Keratinocyte (primary cell): ENCODE results near the gene STX19. TPM values are rescaled to one million over a fixed set of nuclear protein-coding genes. Genes with fewer than 3 reads are reported as not detected.

ENCODE experiments used
- DNase-seq: peaks from one replicate; pipeline ENCODE4 v3.0.0-alpha.2; 2011; ENCODE audit warnings: low read depth, missing footprints, low spot score
- FAIRE-seq: peaks from 2 replicates; lab custom pipeline; 2011; peaks lifted over from hg19 to GRCh38; lab: Jason Lieb, UNC
- H2AFZ ChIP-seq: 2 replicates; pipeline ENCODE4 v1.6.0; 2012; ENCODE audit warnings: low read length, control low read depth, inconsistent platforms; ENCODE audit not compliant: control insufficient read depth
- H3K27ac ChIP-seq: 2 replicates; pipeline ENCODE4 v1.5.1; 2011; ENCODE audit warnings: low read length; ENCODE audit not compliant: control insufficient read depth, insufficient read depth
- H3K27me3 ChIP-seq: 3 replicates; pipeline ENCODE4 v1.6.0; 2011; ENCODE audit warnings: low read length; ENCODE audit not compliant: control insufficient read depth, insufficient read depth; ENCODE audit errors: extremely low read depth
- H3K36me3 ChIP-seq, 2 experiments: 2 replicates in 1 of 2; 3 replicates in 1 of 2; pipeline ENCODE4 v1.5.1; 2011; ENCODE audit warnings: low read length in 2 of 2, mild to moderate bottlenecking in 1 of 2; ENCODE audit not compliant: control insufficient read depth in 2 of 2, insufficient read depth in 2 of 2; ENCODE audit errors: extremely low read depth in 1 of 2
- H3K4me1 ChIP-seq: 3 replicates; pipeline ENCODE4 v1.5.1; 2011; ENCODE audit warnings: low read length; ENCODE audit not compliant: control insufficient read depth, insufficient read depth; ENCODE audit errors: extremely low read depth
- H3K4me2 ChIP-seq: 3 replicates; pipeline ENCODE4 v1.6.0; 2011; ENCODE audit warnings: low read depth, low read length; ENCODE audit not compliant: control insufficient read depth, insufficient read depth; ENCODE audit errors: extremely low read depth
- H3K4me3 ChIP-seq, 3 experiments: fragments of 200-600 bp in 1 of 3; sonication (generic) in 1 of 3; 2 replicates in 2 of 3; 3 replicates in 1 of 3; pipeline ENCODE4 v1.5.1; 2011 to 2016; ENCODE audit warnings: low read length in 3 of 3, mild to moderate bottlenecking in 3 of 3, control low read depth in 2 of 3, inconsistent platforms in 1 of 3, low read depth in 1 of 3, mixed read lengths in 1 of 3, mixed run types in 1 of 3, moderate library complexity in 1 of 3; ENCODE audit not compliant: control insufficient read depth in 2 of 3, insufficient read depth in 2 of 3; ENCODE audit errors: extremely low read depth in 1 of 3
- H3K79me2 ChIP-seq: 2 replicates; pipeline ENCODE4 v1.6.0; 2012; ENCODE audit warnings: low read length; ENCODE audit not compliant: control insufficient read depth, insufficient read depth
- H3K9ac ChIP-seq: 3 replicates; pipeline ENCODE4 v1.6.0; 2011; ENCODE audit warnings: low read length; ENCODE audit not compliant: control insufficient read depth, insufficient read depth; ENCODE audit errors: extremely low read depth
- H3K9me1 ChIP-seq: 3 replicates; pipeline ENCODE4 v1.6.0; 2011; ENCODE audit warnings: low read length; ENCODE audit not compliant: control insufficient read depth, insufficient read depth; ENCODE audit errors: extremely low read depth
- H3K9me3 ChIP-seq: 2 replicates; pipeline ENCODE4 v1.5.1; 2012; ENCODE audit warnings: low read depth, low read length; ENCODE audit not compliant: control insufficient read depth
- H4K20me1 ChIP-seq: 3 replicates; pipeline ENCODE4 v1.6.0; 2011; ENCODE audit warnings: low read length; ENCODE audit not compliant: control insufficient read depth, insufficient read depth; ENCODE audit errors: extremely low read depth
- EZH2 ChIP-seq: IDR thresholded peaks from one replicate; pipeline ENCODE4 v1.6.1; 2012; ENCODE audit warnings: inconsistent platforms, mild to moderate bottlenecking, low read length, moderate library complexity
- dilution Hi-C: fragments of 300-500 bp; cut with MboI; formaldehyde crosslinking; loops from one replicate; pipeline ENCODE4 v1.7.0; 2020; ENCODE audit warnings: low sequenced_read_pairs; ENCODE audit not compliant: extremely low pct_ligation_motif_present
- polyA plus RNA-seq, 5 experiments: library from polyadenylated mRNA; depleted of rRNA in 3 of 5; stranded (reverse) in 3 of 5; stranded (forward) in 1 of 5; unstranded in 1 of 5; fragments of >200 nt; gene quantifications; 1 replicate in 1 of 5; 2 replicates in 3 of 5; 3 replicates in 1 of 5; pipeline versions ENCODE4 v1.2.1 to v1.2.3, GENCODE V29; 2011 to 2012; ENCODE audit warnings: missing spikeins in 2 of 5, low read depth in 1 of 5, low replicate concordance in 1 of 5
- TF ChIP-seq, protein P1 (sequence below), 3 experiments: IDR thresholded peaks in 1 of 3; conservative IDR thresholded peaks in 1 of 3; optimal IDR thresholded peaks in 1 of 3; 2 replicates in 2 of 3; 3 replicates in 1 of 3; pipeline versions ENCODE3 to v1.5.1; 2011; ENCODE audit warnings: low read length in 3 of 3, mild to moderate bottlenecking in 3 of 3, moderate library complexity in 2 of 3, control low read depth in 1 of 3, inconsistent platforms in 1 of 3; ENCODE audit not compliant: insufficient read depth in 2 of 3; ENCODE audit errors: extremely low read depth in 1 of 3

The STX19 gene
- polyA plus RNA-seq, 1 donor (not counting 4 experiments of a cell fraction or from before 2014, with no cell fraction given): 0.30 TPM

DNA sequence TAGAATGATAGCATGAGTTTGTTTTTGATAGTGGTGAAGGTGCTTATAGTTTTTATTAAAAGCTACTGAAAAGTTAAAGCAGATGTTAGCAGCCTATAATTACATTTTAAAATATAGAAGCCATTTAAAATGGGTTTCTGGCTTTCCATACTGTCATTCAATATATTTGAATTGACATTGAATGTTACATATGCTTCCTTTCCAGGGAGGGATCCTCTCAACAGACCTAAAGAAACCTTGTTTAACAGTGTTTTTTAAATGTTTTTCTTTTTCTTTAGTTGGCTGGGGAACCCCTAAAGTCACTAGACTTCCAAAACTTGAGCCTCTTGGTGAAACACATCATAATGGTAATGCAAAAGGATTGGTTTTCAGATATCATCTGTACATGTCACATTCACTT is 22.1 kb upstream of the STX19 start:
- TF ChIP-seq, protein P1, sequence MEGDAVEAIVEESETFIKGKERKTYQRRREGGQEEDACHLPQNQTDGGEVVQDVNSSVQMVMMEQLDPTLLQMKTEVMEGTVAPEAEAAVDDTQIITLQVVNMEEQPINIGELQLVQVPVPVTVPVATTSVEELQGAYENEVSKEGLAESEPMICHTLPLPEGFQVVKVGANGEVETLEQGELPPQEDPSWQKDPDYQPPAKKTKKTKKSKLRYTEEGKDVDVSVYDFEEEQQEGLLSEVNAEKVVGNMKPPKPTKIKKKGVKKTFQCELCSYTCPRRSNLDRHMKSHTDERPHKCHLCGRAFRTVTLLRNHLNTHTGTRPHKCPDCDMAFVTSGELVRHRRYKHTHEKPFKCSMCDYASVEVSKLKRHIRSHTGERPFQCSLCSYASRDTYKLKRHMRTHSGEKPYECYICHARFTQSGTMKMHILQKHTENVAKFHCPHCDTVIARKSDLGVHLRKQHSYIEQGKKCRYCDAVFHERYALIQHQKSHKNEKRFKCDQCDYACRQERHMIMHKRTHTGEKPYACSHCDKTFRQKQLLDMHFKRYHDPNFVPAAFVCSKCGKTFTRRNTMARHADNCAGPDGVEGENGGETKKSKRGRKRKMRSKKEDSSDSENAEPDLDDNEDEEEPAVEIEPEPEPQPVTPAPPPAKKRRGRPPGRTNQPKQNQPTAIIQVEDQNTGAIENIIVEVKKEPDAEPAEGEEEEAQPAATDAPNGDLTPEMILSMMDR (optimal IDR thresholded peaks at IDR 0.05 in 1 of 3, IDR thresholded peaks at IDR 0.05 in 1 of 3, conservative IDR thresholded peaks at IDR 0.05 in 1 of 3; ENCODE audit: extremely low read depth in 1 of 3, insufficient read depth in 2 of 3, low read length in 3 of 3): no peak
- TF ChIP-seq EZH2: no peak
- no peaks in the 10 kb centered on the region for H3K9me3 ChIP-seq
- dilution Hi-C loops: no loop called here
- no peak for DNase-seq
- H3K36me3 ChIP-seq: no peaks in the 10 kb centered on the region
- H3K79me2 ChIP-seq: no peaks in the 10 kb centered on the region
- no peaks in the 10 kb centered on the region for H4K20me1 ChIP-seq
- H3K9ac ChIP-seq: no peak overlapping the region
- H3K27ac ChIP-seq: no peak overlapping the region
- no peak overlapping the region for H3K4me2 ChIP-seq
- H3K4me1 ChIP-seq: no peaks in the 10 kb centered on the region
- FAIRE-seq: no peak
- no peaks in the 10 kb centered on the region for H3K9me1 ChIP-seq
- no peaks in the 10 kb centered on the region for H3K27me3 ChIP-seq
- H3K4me3 ChIP-seq: no peak overlapping the region
- H2AFZ ChIP-seq: no peak overlapping the region

DNA sequence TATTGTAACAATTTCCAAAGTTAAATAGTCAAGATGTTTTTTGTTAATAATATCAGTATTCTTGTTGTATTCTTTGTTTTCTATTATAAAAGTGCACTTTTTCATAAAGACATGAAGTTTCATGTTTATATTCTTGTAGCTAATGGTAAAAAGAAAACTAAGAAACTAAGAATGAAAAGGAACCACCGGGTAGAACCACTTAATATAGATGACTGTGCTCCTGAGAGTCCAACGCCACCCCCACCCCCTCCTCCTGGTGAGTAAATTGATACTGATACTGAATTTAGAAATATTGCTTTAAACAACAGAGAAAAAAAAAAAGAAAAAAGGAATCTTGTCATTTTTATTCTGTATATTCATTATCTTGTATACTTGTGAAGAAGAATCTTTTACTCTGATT is 20.9 kb upstream of the STX19 start:
- no peak for DNase-seq
- Histone ChIP-seq H4K20me1 (no peaks in the 10 kb centered on the region), H3K9me3 (no peaks in the 10 kb centered on the region), H3K27ac (no peak overlapping the region), H2AFZ (no peak overlapping the region), H3K9me1 (no peaks in the 10 kb centered on the region), H3K9ac (no peak overlapping the region), H3K4me2 (no peak overlapping the region), H3K36me3 (no peaks in the 10 kb centered on the region), H3K79me2 (no peaks in the 10 kb centered on the region), H3K4me3 (no peak overlapping the region), H3K27me3 (no peaks in the 10 kb centered on the region), H3K4me1 (no peaks in the 10 kb centered on the region)
- dilution Hi-C loops: no loop called here
- no peak for FAIRE-seq
- TF ChIP-seq, protein P1 (optimal IDR thresholded peaks at IDR 0.05 in 1 of 3, IDR thresholded peaks at IDR 0.05 in 1 of 3, conservative IDR thresholded peaks at IDR 0.05 in 1 of 3; ENCODE audit: extremely low read depth in 1 of 3, insufficient read depth in 2 of 3, low read length in 3 of 3): no peak
- no peak for TF ChIP-seq EZH2
